Lung (tissue), 12 donors: ENCODE results near the gene KRT17. TPM values are rescaled to one million over a fixed set of nuclear protein-coding genes. Genes with fewer than 3 reads are reported as not detected.

ENCODE experiments used
- ATAC-seq: fragments of 200-7000 bp; cut with Tn5 transposase; one replicate; pipeline ENCODE4 v1.9.1; 2020; ENCODE audit warnings: moderate number of reproducible peaks; ENCODE audit not compliant: insufficient read depth, low FRiP score
- DNase-seq, 3 donors: peaks; one replicate each; pipeline ENCODE4 v3.0.0-alpha.2; 2013 to 2017
- H3K27ac ChIP-seq, 2 donors: one replicate each; pipeline ENCODE4 v1.5.1; 2013; ENCODE audit warnings: mild to moderate bottlenecking in 2 of 2, moderate library complexity in 2 of 2, control low read depth in 1 of 2, inconsistent platforms in 1 of 2, low read depth in 1 of 2, low read length in 1 of 2
- H3K27me3 ChIP-seq, 3 donors: one replicate each; pipeline ENCODE4 v1.5.1; 2013; ENCODE audit warnings: low read length in 2 of 3; ENCODE audit not compliant: control insufficient read depth in 3 of 3, insufficient read depth in 3 of 3
- H3K36me3 ChIP-seq, 4 donors: one replicate each; pipeline ENCODE4 v1.5.1; 2013; ENCODE audit warnings: low read length in 4 of 4, mild to moderate bottlenecking in 1 of 4, moderate library complexity in 1 of 4; ENCODE audit not compliant: control insufficient read depth in 4 of 4, insufficient read depth in 4 of 4
- H3K4me1 ChIP-seq, 5 donors: one replicate each; pipeline ENCODE4 v1.5.1; 2013; ENCODE audit warnings: low read length in 5 of 5, mild to moderate bottlenecking in 2 of 5, moderate library complexity in 1 of 5; ENCODE audit not compliant: control insufficient read depth in 5 of 5, insufficient read depth in 5 of 5
- H3K4me3 ChIP-seq: one replicate; pipeline ENCODE4 v1.5.1; 2013; ENCODE audit warnings: mild to moderate bottlenecking, control low read depth, moderate library complexity
- H3K9ac ChIP-seq, 2 donors: one replicate each; pipeline ENCODE4 v1.5.1; 2013; ENCODE audit warnings: low read length in 2 of 2, control low read depth in 1 of 2; ENCODE audit not compliant: insufficient read depth in 1 of 2
- H3K9me3 ChIP-seq, 4 donors: one replicate each; pipeline ENCODE4 v1.5.1; 2013; ENCODE audit warnings: low read length in 3 of 4, mild to moderate bottlenecking in 1 of 4, moderate library complexity in 1 of 4; ENCODE audit not compliant: control insufficient read depth in 4 of 4, insufficient read depth in 3 of 4
- CTCF ChIP-seq: IDR thresholded peaks from 2 replicates; pipeline ENCODE4 v1.5.1; 2012; ENCODE audit warnings: mild to moderate bottlenecking; ENCODE audit errors: control extremely low read depth, extremely low read depth
- WGBS, 2 donors: extraction: QIAGEN DNeasy Blood & Tissue Kit; methylation state at CpG; one replicate each; pipeline ENCODE4 v1.1.7; 2013; 5-methylcytosine and 5-hydroxymethylcytosine counted together
- polyA plus RNA-seq, 2 donors: library from polyadenylated mRNA; stranded (reverse); fragments of 200-250 nt; gene quantifications; one replicate each; pipeline ENCODE4 v1.2.1, GENCODE V29; 2013
- total RNA-seq, 2 donors: library from RNA; depleted of rRNA in 1 of 2; stranded (reverse); fragments of >200 nt in 1 of 2; gene quantifications; one replicate each; pipeline ENCODE4 v1.2.1, GENCODE V29; 2014 to 2021
- donor health status: control.
- donor health status: control.
- donor health status: Bipolar disorder and iron deficiency.
- donor health status: healthy.
- donor health status: DM: yes; HTN: yes; CAD: no.

The KRT17 gene
- total and polyA plus RNA-seq, 4 donors: 27.3 to 47.2 (median 42.6) TPM

GRCh38 chr17:41653421-41653820 is 29.0 kb upstream of the KRT17 start:
- peak overlapping the region in 1 of 2 donors; percentile 88 for H3K27ac ChIP-seq
- no peaks in the 10 kb centered on the region for H3K27me3 ChIP-seq
- H3K9ac ChIP-seq: peak overlapping the region in 1 of 2 donors; percentile 4
- H3K4me3 ChIP-seq: no peak overlapping the region
- ATAC-seq (no peak), DNase-seq (no peak)
- peaks cover 0 to 4% (median 0%) of the 10 kb centered on the region in 4 donors for H3K9me3 ChIP-seq
- no peak for TF ChIP-seq CTCF
- 88 to 89% methylated on average over 5 of the region's 5 CpGs for WGBS, 2 donors
- H3K4me1 ChIP-seq: peaks cover 0 to 34% (median 18%) of the 10 kb centered on the region in 5 donors
- H3K36me3 ChIP-seq: no peaks in the 10 kb centered on the region

GRCh38 chr17:41652461-41652970 is 28.1 kb upstream of the KRT17 start:
- H3K4me1 ChIP-seq: peaks cover 0 to 41% (median 20%) of the 10 kb centered on the region in 5 donors

GRCh38 chr17:41651625-41652460 is 27.5 kb upstream of the KRT17 start:
- Histone ChIP-seq H3K4me1 (peaks cover 0 to 42% (median 20%) of the 10 kb centered on the region in 5 donors), H3K9ac (peak overlapping the region; percentile 14 to 17), H3K9me3 (peaks cover 0 to 4% (median 0%) of the 10 kb centered on the region in 4 donors), H3K27me3 (no peaks in the 10 kb centered on the region), H3K36me3 (no peaks in the 10 kb centered on the region), H3K27ac (peak overlapping the region in 1 of 2 donors; percentile 88), H3K4me3 (no peak overlapping the region)
- 73 to 87% methylated on average over 13 of the region's 13 CpGs for WGBS, 2 donors
- no peak for TF ChIP-seq CTCF
- DNase-seq (peak; percentile 68 to 86 (median 73)), ATAC-seq (peak; percentile 30)

More at GRCh38 chr17:41652461-41652970, 28.1 kb upstream of the KRT17 start:
- ATAC-seq: no peak
- Histone ChIP-seq H3K9ac (no peak overlapping the region), H3K36me3 (no peaks in the 10 kb centered on the region), H3K27me3 (no peaks in the 10 kb centered on the region), H3K9me3 (peaks cover 0 to 4% (median 0%) of the 10 kb centered on the region in 4 donors), H3K27ac (peak overlapping the region in 1 of 2 donors; percentile 88), H3K4me3 (no peak overlapping the region)
- TF ChIP-seq CTCF: no peak
- WGBS, 2 donors: 74 to 83% methylated on average over 2 to 5 of the region's 5 CpGs
- no peak for DNase-seq
